ENCODE measurements around the gene AJUBA. TPM values are rescaled to one million over a fixed set of nuclear protein-coding genes. Genes with fewer than 3 reads are reported as not detected.

AJUBA gene
- total RNA-seq, 1 experiment from 2014 or later, result 32.7 TPM

DNA sequence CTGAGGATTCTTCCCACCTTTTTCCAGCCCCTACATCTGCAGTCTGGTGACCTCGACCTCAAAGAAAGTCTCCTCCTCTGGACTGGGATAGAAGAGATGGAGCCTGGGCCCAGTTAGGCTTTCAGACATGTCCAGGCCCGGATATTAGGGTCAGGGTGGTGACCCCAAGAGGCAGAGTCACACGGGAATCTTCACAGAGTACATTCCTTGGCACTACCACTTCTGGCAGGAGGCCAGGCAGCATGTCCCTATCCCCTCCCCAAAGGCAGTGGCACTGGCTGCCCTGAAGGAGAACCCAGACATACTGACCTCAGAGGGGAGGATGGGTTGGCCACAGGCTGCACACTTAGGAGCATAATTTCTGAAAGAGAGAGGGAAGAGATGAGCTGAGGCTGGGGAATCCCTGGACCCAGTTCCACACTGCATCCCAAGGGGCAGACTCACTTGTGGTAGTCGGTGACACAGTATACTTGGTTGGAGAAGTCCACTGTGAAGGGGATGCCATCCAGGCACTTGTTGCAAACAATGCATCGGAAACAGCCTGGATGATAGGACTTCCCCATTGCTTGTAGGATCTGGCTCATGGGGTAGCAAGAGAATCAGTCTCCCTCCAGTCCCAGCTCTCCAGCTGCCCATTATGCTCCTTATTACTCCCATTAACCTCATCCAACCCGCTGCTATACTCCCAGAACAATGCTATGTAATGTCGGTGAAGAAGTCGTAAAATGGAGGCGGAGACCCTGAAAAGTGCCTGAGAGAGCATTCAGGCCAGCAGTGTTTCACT, 7.6 kb downstream of the AJUBA start:
- BruUV-seq (replicated peaks), result no TSS peak
- Mint-ChIP-seq H3K4me3 (ENCODE audit: low read depth, unreplicated experiment) (no peak overlapping the region), H3K27ac (ENCODE audit: unreplicated experiment) (no peak overlapping the region), H3K4me1 (ENCODE audit: low read depth, unreplicated experiment) (peaks cover 56% of the 10 kb centered on the region), H3K9me3 (ENCODE audit: low read depth, unreplicated experiment) (no peaks in the 10 kb centered on the region), H3K27me3 (ENCODE audit: unreplicated experiment) (no peaks in the 10 kb centered on the region), H3K36me3 (ENCODE audit: insufficient read depth, unreplicated experiment) (peaks cover 26% of the 10 kb centered on the region)
- DNase-seq, result no peak
- intact Hi-C loops (cut with micrococcal nuclease; ENCODE audit: unreplicated experiment), result no loop called here
- TF ChIP-seq, protein P1, sequence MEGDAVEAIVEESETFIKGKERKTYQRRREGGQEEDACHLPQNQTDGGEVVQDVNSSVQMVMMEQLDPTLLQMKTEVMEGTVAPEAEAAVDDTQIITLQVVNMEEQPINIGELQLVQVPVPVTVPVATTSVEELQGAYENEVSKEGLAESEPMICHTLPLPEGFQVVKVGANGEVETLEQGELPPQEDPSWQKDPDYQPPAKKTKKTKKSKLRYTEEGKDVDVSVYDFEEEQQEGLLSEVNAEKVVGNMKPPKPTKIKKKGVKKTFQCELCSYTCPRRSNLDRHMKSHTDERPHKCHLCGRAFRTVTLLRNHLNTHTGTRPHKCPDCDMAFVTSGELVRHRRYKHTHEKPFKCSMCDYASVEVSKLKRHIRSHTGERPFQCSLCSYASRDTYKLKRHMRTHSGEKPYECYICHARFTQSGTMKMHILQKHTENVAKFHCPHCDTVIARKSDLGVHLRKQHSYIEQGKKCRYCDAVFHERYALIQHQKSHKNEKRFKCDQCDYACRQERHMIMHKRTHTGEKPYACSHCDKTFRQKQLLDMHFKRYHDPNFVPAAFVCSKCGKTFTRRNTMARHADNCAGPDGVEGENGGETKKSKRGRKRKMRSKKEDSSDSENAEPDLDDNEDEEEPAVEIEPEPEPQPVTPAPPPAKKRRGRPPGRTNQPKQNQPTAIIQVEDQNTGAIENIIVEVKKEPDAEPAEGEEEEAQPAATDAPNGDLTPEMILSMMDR (IDR thresholded peaks at IDR 0.05; ENCODE audit: unreplicated experiment), result no peak
- CTCF ChIA-PET, result no interaction called here

GRCh38 chr14:22973217-22974032, 8.9 kb downstream of the AJUBA start:
- peaks cover 43% of the 10 kb centered on the region for H3K4me1 Mint-ChIP-seq (ENCODE audit: low read depth, unreplicated experiment)
- no peaks in the 10 kb centered on the region for H3K9me3 Mint-ChIP-seq (ENCODE audit: low read depth, unreplicated experiment)
- H3K27me3 Mint-ChIP-seq (ENCODE audit: unreplicated experiment), result no peaks in the 10 kb centered on the region
- CTCF ChIA-PET, result interaction anchor here (0.6 to 2.7 kb wide), 5 partner anchors 9 to 182 kb away, joined by 3 to 18 read pairs (median 4); partner anchors contain the start of genes AJUBA and CDH24
- peak; percentile 62 for DNase-seq
- H3K27ac Mint-ChIP-seq (ENCODE audit: unreplicated experiment), result no peak overlapping the region
- intact Hi-C loops (cut with micrococcal nuclease; ENCODE audit: unreplicated experiment), result loop anchor here (1.0 kb wide), 1 partner anchor 10 kb away; no protein-coding TSS in a partner anchor
- H3K36me3 Mint-ChIP-seq (ENCODE audit: insufficient read depth, unreplicated experiment), result peaks cover 31% of the 10 kb centered on the region
- no TSS peak for BruUV-seq (replicated peaks)
- TF ChIP-seq, protein P1 (IDR thresholded peaks at IDR 0.05; ENCODE audit: unreplicated experiment), result peak; percentile 36
- H3K4me3 Mint-ChIP-seq (ENCODE audit: low read depth, unreplicated experiment), result no peak overlapping the region

GRCh38 chr14:22972313-22972930, 9.9 kb downstream of the AJUBA start:
- no peak for DNase-seq
- CTCF ChIA-PET, result interaction anchor here (1.5 to 2.7 kb wide), 2 partner anchors 14 to 85 kb away, joined by 4 to 18 read pairs; partner anchors contain the start of gene CDH24
- Mint-ChIP-seq H3K9me3 (ENCODE audit: low read depth, unreplicated experiment) (no peaks in the 10 kb centered on the region), H3K36me3 (ENCODE audit: insufficient read depth, unreplicated experiment) (peaks cover 23% of the 10 kb centered on the region), H3K4me3 (ENCODE audit: low read depth, unreplicated experiment) (no peak overlapping the region), H3K27me3 (ENCODE audit: unreplicated experiment) (no peaks in the 10 kb centered on the region), H3K4me1 (ENCODE audit: low read depth, unreplicated experiment) (peaks cover 33% of the 10 kb centered on the region), H3K27ac (ENCODE audit: unreplicated experiment) (no peak overlapping the region)
- intact Hi-C loops (cut with micrococcal nuclease; ENCODE audit: unreplicated experiment), result no loop called here
- BruUV-seq (replicated peaks), result TSS peak; percentile 18
- TF ChIP-seq, protein P1 (IDR thresholded peaks at IDR 0.05; ENCODE audit: unreplicated experiment), result no peak

DNA sequence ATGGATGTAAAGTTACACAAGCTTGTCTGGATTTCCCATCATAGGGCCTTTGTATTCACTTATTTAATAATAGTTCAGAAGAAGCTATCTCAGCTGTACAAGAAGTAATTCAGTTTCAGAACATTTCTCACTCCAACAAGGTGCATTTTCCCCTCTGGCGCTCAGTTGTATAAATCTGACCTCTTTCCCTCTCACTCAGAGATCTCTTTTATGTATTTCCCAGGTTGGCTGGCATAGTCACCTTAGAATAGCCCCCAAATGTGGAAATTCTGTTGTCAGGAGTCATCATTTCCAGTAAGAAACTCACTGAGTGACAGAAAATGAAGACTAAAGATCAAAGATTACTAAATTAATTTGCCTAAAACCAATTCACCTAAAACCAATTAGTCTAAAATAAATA, 11.2 kb downstream of the AJUBA start:
- no peak for DNase-seq
- BruUV-seq (replicated peaks), result no TSS peak
- TF ChIP-seq, protein P1 (IDR thresholded peaks at IDR 0.05; ENCODE audit: unreplicated experiment), result no peak
- no peak overlapping the region for H3K27ac Mint-ChIP-seq (ENCODE audit: unreplicated experiment)
- H3K27me3 Mint-ChIP-seq (ENCODE audit: unreplicated experiment), result no peaks in the 10 kb centered on the region
- peaks cover 20% of the 10 kb centered on the region for H3K4me1 Mint-ChIP-seq (ENCODE audit: low read depth, unreplicated experiment)
- CTCF ChIA-PET, result interaction anchor here (1.3 kb wide), 1 partner anchor 10 kb away, joined by 3 read pairs; no protein-coding TSS in a partner anchor
- no peaks in the 10 kb centered on the region for H3K9me3 Mint-ChIP-seq (ENCODE audit: low read depth, unreplicated experiment)
- peaks cover 14% of the 10 kb centered on the region for H3K36me3 Mint-ChIP-seq (ENCODE audit: insufficient read depth, unreplicated experiment)
- no peak overlapping the region for H3K4me3 Mint-ChIP-seq (ENCODE audit: low read depth, unreplicated experiment)
- intact Hi-C loops (cut with micrococcal nuclease; ENCODE audit: unreplicated experiment), result no loop called here

Data from Calu3 (cell line).